Measurements from ENCODE around the gene STX8.
"Not testable (repeated sequence)": the region's sequence is repeated elsewhere in the genome, so short reads cannot be mapped to it uniquely, and the experiment has no call there.

The STX8 gene

GRCh38 chr17:9343516-9343915 lies 232.1 kb downstream of the STX8 start:
- no peak for DNase-seq (ENCODE audit: low read depth in 2 of 2)

DNA sequence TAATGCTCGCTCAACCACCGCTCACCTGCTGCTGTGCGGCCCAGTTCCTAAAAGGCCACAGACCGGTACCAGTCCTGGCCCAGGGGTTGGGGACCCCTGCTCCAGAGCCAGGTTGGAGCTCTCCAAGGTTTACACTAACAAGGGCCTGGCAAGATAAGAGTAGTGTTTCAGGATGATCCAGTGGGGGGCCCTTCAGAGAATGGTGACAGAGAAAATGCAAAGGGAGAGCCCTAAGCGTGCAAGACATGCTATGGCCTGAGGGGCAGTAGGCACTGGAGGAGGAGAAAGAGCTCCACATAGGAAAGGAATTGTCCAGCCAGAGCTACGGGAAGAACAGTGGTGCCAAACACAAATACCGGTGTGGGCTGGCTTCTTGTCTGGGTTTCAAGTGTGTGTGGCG lies 233.4 kb downstream of the STX8 start:
- DNase-seq (ENCODE audit: low read depth in 2 of 2): no peak

- DNase-seq (ENCODE audit: low read depth in 2 of 2): no peak
These were observed 235.7 kb downstream of the STX8 start for GRCh38 chr17:9339958-9340357.

DNA sequence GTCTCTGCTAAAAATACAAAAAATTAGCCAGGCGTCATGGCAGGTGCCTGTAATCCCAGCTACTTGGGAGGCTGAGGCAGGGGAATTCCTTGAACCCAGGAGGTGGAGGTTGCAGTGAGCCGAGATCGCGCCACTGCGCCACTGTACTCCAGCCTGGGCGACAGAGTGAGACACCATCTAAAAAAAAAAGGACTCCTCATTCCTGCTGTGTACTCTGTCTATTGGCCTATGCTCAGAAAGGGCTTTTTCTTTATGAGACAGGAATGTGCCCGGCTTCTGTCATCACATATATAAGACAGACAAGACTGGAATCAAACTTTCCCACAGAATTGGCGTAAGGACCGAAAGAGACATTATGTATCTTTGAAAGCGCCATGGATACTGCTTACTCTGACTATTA lies 236.1 kb downstream of the STX8 start:
- not testable (repeated sequence) for DNase-seq (ENCODE audit: low read depth in 2 of 2)

DNA sequence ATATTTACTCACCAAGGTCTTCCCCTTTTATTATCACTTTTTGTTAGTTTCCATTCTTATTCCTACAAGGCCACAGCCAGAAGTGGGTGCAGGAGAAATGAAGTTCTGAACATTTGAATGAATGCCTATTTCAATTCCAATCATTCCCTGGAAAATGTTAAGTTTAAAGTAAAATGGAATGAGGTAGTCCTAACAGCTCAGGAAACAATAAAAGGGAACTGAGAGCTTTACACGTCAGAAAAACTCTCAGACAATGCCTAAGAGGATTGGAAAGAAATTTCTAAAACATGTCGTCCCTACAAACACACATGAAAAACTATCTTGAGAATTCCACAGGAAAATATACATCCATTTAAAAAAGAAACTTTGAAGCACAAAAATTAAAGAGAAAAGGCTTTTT lies 238.8 kb downstream of the STX8 start:
- no peak for DNase-seq (ENCODE audit: low read depth in 2 of 2)

DNA sequence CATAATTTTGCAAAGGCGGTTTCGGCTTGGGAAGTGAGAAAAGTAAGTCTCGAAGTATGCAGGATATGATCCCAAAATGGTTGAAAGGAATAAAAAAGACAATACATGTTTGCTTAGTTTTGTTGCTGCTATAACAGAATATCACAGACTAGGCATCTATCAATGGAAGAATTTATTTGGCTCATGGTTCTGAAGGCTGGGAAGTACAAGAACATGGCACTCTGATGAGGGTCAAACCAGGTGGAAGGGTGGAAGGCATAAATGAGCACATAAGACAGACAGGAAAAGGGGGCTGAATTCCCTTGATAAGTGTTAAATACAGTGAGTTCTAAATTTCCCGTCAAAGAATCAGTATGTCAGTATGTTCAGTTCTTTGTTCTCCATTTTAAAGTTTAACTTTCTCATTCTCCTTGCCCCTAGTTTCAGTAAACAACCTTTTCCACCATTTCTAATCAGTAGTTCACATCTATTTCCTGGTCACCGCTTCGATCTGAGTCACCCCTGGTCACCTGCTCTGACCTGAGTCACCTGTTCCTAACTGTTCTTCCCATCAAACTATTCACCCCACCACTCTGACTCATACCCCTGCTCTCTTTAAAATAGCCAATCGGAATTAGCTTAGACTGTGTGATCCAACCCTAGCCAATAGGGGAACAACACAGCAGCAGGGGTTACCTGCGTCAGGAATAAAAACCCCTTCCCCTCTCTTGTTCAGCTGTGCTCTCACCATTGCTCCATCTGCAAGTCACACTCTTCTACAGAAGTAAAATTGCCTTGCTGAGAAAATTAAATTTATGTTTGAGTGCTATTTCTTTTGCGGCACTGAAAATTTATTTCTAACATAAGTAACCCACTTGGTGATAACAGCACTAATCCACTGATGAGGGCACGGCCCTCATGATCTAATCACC lies 240.8 kb downstream of the STX8 start:
- no peak for DNase-seq (ENCODE audit: low read depth in 2 of 2)

DNA sequence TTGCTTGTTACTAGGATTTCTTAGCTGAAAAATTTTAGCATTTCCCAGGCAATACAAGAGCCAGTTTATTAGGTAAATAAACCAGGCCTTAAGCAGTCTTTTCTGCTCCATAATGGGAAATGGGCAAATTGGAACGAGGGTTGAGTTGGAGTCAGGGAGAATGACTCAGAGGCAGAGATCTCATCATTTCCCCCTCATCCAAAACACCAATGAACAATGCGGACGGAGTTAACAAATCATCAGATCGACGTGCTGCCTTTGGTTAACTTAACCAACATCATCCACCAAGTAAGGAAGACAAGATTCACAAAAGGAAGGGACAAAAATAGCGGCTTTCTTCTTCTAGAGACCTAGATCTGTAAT lies 243.5 kb downstream of the STX8 start:
- DNase-seq (ENCODE audit: low read depth in 2 of 2): no peak

GRCh38 chr17:9331279-9332131 lies 244.1 kb downstream of the STX8 start:
- DNase-seq (ENCODE audit: low read depth in 2 of 2): no peak

- no peak for DNase-seq (ENCODE audit: low read depth in 2 of 2)
These were observed 244.9 kb downstream of the STX8 start for GRCh38 chr17:9330611-9331271.

DNA sequence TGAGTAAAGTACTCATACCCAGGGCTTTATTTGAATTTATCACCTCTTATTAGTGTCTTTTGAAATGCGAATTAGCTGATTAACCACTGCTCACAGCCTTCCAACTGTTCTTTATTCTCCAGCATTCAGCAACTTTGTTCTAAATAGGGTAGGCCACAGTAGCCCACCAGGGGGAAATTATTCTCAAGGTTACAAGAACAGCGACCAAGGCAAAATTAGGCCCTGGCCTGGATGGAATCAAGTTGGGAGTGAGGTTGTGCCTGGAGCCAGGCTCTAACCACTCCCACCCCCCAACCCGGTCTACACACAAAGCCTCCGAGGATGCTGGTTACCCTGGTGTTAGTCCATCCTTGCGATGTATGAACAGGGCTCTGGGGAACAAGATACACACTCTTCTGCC lies 245.5 kb downstream of the STX8 start:
- no peak for DNase-seq (ENCODE audit: low read depth in 2 of 2)

- no peak for DNase-seq (ENCODE audit: low read depth in 2 of 2)
These were observed 246.2 kb downstream of the STX8 start for GRCh38 chr17:9329251-9329921.

- no peak for DNase-seq (ENCODE audit: low read depth in 2 of 2)
These were observed 250.8 kb downstream of the STX8 start for GRCh38 chr17:9324864-9325263.

- DNase-seq (ENCODE audit: low read depth in 2 of 2): no peak
These were observed 253.3 kb downstream of the STX8 start for GRCh38 chr17:9322326-9322725.

DNA sequence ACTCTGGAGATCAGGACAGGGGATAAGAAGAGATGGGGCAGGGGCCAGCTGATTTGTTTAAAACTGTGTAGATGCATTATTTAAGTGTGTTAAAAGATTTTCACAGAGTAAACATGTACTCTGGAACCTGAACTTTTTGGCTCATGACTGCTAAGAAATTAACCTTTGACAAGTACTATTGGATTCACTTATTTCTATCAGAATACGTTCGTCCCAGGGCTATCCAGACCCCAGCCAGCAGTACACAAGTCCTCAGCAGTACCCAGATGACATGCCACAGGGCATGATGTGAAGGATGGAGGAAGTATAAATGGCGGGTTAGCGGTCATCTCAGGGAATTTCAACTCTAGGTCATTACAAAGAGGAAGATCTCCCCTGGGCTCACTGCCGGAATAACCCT lies 253.7 kb downstream of the STX8 start:
- DNase-seq (ENCODE audit: low read depth in 2 of 2): no peak

DNA sequence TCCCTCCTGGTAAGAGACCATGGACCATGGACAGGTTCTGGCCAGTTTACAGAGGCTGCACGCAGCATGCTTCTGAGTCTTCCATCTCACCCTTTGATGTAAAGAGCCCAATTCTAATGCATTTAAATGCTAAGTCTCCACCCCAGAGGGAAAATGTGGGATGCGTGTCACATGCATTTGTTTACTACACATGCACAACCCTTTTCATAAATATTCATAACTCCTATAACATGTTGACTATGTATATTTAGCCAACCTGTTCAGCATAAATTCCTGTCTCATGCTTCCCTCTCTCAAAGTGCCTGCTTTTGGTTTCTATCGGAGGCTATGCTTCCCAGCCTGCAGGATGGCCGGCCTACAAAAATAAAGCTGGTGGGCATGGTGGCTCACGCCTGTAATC lies 260.3 kb downstream of the STX8 start:
- no peak for DNase-seq (ENCODE audit: low read depth in 2 of 2)

- DNase-seq (ENCODE audit: low read depth in 2 of 2): no peak
These were observed 262.3 kb downstream of the STX8 start for GRCh38 chr17:9313346-9313745.

DNA sequence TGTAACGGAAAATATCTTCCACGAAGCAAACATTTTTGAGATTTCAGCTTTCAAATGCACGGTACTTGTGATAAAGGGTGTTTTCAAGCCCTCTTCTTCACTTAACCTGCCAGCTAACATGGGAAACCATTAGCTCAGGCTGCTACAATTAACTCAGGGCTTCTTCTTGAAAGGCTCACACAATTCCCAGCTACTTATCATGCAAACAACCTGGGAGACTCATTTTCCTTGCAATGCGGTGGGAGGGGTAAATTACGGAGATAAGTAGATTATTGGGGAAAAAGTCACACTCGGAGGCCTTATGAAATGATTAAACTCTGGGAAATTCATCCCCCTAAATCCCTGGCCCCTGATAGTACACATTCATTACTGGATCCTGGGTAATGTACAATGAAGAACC lies 266.4 kb downstream of the STX8 start:
- no peak for DNase-seq (ENCODE audit: low read depth in 2 of 2)

GRCh38 chr17:9308069-9308468 lies 267.6 kb downstream of the STX8 start:
- DNase-seq (ENCODE audit: low read depth in 2 of 2): no peak

GRCh38 chr17:9307313-9307998 lies 268.2 kb downstream of the STX8 start:
- no peak for DNase-seq (ENCODE audit: low read depth in 2 of 2)

DNA sequence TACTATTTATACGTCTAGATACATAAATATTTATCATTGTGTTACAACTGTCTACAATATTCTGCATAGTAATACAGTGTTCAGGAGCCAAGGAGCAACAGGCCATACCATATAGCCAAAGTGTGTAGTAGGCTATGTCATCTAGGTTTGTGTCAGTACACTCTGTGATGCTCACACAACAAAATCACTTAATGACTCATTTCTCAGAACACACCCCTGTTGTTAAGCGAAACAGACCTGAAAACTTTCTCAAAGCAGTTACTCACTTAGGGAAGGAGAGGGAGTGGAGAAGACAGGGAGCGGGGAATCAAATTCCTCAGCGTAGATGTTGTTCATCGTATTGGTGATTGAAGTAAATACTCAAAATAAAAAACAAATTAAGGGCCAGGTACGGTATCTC lies 269.5 kb downstream of the STX8 start:
- DNase-seq (ENCODE audit: low read depth in 2 of 2): no peak

DNA sequence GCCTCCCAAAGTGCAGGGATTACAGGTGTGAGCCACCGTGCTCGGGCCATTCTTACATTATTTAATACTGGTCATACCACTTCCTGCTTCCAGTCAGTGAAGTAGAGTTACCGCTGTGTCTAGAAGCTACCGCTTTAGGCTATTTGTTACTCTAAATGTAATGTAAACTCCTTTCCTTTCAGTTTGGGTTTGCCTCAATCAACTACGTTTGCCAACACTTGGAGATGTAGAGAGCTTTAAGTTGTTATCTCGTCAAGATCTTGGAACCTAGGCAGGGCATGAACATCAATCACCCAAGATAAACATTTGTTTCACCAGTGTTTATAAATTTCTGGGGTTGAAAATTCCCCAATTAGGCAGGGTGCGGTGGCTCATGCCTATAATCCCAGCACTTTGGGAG lies 275.9 kb downstream of the STX8 start:
- DNase-seq (ENCODE audit: low read depth in 2 of 2): no peak

Data from stimulated activated CD4-positive, alpha-beta T cell treated with anti-CD3 and anti-CD28 coated beads, Interleukin-15, amount 100 ng/mL, for 48 hours (primary cell).